ENCODE results near the gene MMP13.
"Not testable (repeated sequence)": the region's sequence is repeated elsewhere in the genome, so short reads cannot be mapped to it uniquely, and the experiment has no call there.

The MMP13 gene

GRCh38 chr11:102955624-102956023 lies at the start of gene MMP13:
Gene MMP13, minus strand, starts transcription at chr11:102955732. Its CDS starts 27 bp downstream, at chr11:102955705.
- no peak within 1 kb of the TSS for H3K27ac ChIP-seq

GRCh38 chr11:103004234-103004633 lies 48.7 kb upstream of the MMP13 start:
- not testable (repeated sequence) for H3K4me3 ChIP-seq, H3K27ac ChIP-seq

More at GRCh38 chr11:102955624-102956023, at the start of gene MMP13:
- H3K4me3 ChIP-seq, result no peak within 1 kb of the TSS

- no peak overlapping the region for H3K4me3 ChIP-seq
- H3K27ac ChIP-seq, result no peak overlapping the region
These were observed 38.6 kb upstream of the MMP13 start for GRCh38 chr11:102994105-102994504.

- no peak overlapping the region for H3K27ac ChIP-seq
- H3K4me3 ChIP-seq, result no peak overlapping the region
These were observed 36.2 kb upstream of the MMP13 start for GRCh38 chr11:102991776-102992175.

- H3K27ac ChIP-seq, result no peak overlapping the region
- H3K4me3 ChIP-seq, result no peak overlapping the region
These were observed 34.6 kb upstream of the MMP13 start for GRCh38 chr11:102990145-102990544.

DNA sequence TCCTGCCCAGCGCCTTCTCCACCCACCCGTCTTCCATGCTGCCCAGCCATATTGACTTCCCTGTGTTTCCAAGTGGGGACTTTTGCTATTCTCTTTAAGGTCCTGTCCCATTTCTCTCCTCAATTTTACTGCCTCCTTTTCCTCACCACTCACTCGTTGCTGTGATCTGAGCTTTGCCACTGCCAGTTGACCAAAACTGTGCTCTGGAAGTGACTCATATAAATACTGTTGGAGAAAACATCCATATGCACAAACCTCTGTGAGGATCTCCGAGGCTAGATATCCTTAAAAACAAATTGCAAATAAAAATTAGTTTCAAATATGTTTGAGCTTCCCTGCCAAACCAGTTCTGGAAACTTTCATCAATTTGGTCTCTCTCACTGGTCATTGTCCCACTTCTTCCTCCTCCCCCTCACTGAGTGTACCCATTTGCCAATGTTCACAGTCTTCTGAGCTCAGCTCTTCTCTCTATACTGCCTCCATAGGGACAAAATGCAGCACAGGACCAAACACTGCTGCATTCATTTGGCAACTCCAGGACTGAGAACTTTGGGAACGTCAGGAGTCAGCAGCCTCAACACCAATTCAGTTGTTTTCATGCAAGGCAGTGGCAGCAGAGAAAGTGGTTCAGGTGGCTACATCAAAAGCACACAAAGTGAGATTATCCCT lies 34.0 kb upstream of the MMP13 start:
- H3K27ac ChIP-seq, result no peak overlapping the region

DNA sequence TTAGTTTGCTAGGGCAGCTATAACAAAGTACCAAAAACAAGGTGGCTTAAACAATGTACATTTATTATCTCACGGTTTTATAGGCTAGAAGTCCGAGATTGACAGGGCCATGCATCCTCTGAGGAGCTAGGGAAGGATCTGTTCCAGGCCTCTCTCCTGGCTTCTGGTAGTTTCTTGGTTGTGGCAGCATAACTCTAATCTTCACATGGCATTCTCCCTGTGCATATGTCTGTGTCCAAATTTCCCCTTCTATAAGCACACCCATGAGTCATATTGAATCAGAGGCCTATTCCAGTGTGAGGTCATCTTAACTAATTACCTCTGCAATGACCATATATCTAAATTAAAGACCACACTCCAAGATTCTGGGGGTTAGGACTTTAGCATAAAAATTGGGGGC lies 31.3 kb upstream of the MMP13 start:
- H3K4me3 ChIP-seq, result no peak overlapping the region
- H3K27ac ChIP-seq, result no peak overlapping the region

More for the DNA sequence above, 34.0 kb upstream of the MMP13 start:
- H3K4me3 ChIP-seq, result no peak overlapping the region

- Histone ChIP-seq H3K4me3 (no peak overlapping the region), H3K27ac (no peak overlapping the region)
These were observed 30.3 kb upstream of the MMP13 start for GRCh38 chr11:102985850-102986249.

DNA sequence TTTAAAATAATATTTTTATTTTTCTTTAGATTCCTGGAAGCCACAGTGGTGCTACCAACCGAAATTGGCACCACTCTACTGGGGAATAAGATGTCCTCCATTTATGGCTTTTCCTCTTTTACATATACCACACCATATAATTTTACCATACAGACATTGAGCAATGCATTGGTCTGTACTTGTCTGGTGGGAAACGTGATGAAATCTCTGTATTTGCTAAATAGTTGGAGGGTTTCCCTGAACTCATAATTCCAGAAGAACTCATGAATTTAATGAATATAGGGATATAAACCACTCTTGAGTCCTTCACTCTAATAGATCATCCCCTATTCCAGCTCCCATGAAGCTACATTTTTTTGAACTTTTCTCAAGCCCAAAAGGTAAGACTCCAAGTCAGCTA lies 28.0 kb upstream of the MMP13 start:
- Histone ChIP-seq H3K4me3 (no peak overlapping the region), H3K27ac (no peak overlapping the region)

GRCh38 chr11:102981324-102981910 lies 25.9 kb upstream of the MMP13 start:
- H3K27ac ChIP-seq, result peak overlapping the region in 3 of 21 experiments; percentile 1 to 45 (median 16)
- no peak overlapping the region for H3K4me3 ChIP-seq

- no peak overlapping the region for H3K27ac ChIP-seq
- no peak overlapping the region for H3K4me3 ChIP-seq
These were observed 19.2 kb upstream of the MMP13 start for GRCh38 chr11:102974552-102975280.

DNA sequence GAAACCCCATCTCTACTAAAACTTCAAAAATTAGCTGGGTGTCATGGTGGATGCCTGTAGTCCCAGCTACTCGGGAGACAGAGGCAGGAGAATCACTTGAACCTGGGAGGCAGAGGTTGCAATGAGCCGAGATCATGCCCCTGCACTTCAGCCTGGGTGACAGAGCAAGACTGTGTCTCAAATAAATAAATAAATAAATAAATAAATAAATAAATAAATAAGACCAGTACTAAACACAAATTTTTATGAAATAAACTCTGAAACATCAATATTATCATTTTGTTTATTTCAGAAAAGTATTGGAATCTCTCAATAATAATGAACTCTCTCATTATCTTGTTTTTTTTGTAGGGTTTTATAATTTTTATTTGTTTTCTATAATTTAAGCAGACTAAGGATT lies 18.2 kb upstream of the MMP13 start:
- H3K27ac ChIP-seq, result not testable (repeated sequence)

GRCh38 chr11:102972853-102973252 lies 17.3 kb upstream of the MMP13 start:
- Histone ChIP-seq H3K27ac (no peak overlapping the region), H3K4me3 (no peak overlapping the region)

More for the DNA sequence above, 18.2 kb upstream of the MMP13 start:
- H3K4me3 ChIP-seq, result not testable (repeated sequence)

- H3K4me3 ChIP-seq, result no peak overlapping the region
- peak overlapping the region in 4 of 21 experiments; percentile 2 to 44 (median 18) for H3K27ac ChIP-seq
These were observed 16.2 kb upstream of the MMP13 start for GRCh38 chr11:102971766-102972165.

- no peak overlapping the region for H3K27ac ChIP-seq
These were observed 12.0 kb upstream of the MMP13 start for GRCh38 chr11:102967497-102967896.

DNA sequence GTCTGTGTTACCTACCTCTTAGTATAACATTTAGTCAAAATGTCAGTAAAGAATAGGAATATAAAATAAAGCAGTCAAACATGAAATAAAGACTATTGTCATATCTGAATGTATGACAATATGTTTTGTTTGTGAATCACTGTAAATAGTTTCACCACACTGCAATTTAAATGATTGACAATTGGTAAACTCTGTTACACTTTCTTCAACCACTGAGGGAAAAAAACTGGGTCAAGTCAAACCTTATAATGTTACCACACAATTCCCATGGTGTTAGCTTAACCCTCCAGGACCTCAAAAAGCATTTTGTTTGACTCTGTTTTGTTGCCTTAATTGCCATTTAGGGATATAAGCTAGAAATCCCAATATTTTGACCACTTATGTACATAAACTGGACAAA lies 10.5 kb upstream of the MMP13 start:
- no peak overlapping the region for H3K27ac ChIP-seq
- no peak overlapping the region for H3K4me3 ChIP-seq

More at GRCh38 chr11:102967497-102967896, 12.0 kb upstream of the MMP13 start:
- no peak overlapping the region for H3K4me3 ChIP-seq

DNA sequence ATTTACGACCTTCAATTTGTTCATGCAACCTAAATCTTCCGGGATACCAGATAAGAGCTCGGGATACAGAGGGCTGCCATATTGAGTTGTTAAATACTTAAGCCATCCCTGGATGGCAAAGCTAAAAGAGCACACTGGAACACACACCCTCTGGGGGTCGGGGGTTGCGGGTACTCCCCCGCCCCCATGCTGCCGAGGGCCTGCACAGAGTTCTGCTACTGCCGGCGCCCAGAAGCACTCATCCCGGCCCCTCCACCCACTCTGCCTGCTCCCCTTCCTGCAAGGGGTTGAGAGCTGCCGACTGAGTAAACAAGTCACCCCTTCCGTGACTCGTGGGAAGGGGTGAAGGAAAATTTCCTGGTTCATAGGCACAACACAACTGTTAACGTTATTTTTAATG lies 9.3 kb upstream of the MMP13 start:
- Histone ChIP-seq H3K4me3 (no peak overlapping the region), H3K27ac (no peak overlapping the region)

GRCh38 chr11:102957953-102958352 lies 2.4 kb upstream of the MMP13 start:
- no peak overlapping the region for H3K4me3 ChIP-seq
- no peak overlapping the region for H3K27ac ChIP-seq

DNA sequence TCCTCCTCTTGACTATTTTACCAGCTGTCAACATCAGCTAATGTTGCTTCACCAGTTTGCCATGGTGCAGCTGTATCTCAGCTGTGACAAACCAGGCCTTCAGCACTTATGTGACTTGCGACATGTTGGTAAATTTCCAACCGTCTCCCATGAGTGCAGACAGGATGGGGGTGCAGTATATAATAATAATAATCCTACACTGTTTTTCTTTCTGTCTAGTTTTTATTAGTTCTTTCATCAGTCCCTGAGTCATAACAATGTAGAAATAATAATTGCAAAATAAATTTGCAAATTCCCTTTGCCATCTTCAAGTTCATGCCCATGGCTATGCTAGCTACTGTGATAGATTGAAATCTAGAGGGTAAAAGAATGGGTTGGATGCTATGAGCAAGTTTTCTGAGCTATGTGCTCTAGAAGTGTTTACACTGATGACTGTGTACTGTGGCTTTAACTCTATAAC lies 4.9 kb downstream of the MMP13 start:
- no peak overlapping the region for H3K27ac ChIP-seq
- H3K4me3 ChIP-seq, result no peak overlapping the region

GRCh38 chr11:102946237-102946636 lies 9.3 kb downstream of the MMP13 start:
- Histone ChIP-seq H3K4me3 (no peak overlapping the region), H3K27ac (no peak overlapping the region)
